ENCODE measurements around the gene RASEF. TPM values are rescaled to one million over a fixed set of nuclear protein-coding genes. Genes with fewer than 3 reads are reported as not detected.

Gene RASEF
- total RNA-seq, 4 donors from 2014 or later: 0.12 to 1.6 (median 0.65) TPM

DNA sequence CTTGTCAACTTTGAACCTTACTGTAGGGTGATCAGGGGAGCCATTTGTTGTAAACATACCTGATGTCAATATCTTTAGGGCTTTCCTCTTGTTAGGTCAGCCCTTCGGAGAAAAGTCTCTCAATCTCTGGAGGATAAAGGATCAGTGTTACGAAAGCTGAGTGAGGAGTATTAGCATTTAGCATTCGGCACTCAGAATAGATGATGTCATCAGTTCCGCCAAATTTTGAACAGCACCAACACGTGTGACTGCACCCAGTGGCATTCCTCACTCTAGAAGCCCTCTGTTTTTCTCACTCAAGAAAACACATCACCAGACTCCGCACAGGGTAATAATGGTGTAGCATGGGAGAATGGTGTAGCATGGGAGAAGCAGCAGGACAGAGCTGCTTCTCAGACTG, 87.8 kb downstream of the RASEF start:
- TF ChIP-seq, protein P1, sequence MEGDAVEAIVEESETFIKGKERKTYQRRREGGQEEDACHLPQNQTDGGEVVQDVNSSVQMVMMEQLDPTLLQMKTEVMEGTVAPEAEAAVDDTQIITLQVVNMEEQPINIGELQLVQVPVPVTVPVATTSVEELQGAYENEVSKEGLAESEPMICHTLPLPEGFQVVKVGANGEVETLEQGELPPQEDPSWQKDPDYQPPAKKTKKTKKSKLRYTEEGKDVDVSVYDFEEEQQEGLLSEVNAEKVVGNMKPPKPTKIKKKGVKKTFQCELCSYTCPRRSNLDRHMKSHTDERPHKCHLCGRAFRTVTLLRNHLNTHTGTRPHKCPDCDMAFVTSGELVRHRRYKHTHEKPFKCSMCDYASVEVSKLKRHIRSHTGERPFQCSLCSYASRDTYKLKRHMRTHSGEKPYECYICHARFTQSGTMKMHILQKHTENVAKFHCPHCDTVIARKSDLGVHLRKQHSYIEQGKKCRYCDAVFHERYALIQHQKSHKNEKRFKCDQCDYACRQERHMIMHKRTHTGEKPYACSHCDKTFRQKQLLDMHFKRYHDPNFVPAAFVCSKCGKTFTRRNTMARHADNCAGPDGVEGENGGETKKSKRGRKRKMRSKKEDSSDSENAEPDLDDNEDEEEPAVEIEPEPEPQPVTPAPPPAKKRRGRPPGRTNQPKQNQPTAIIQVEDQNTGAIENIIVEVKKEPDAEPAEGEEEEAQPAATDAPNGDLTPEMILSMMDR (IDR thresholded peaks at IDR 0.05): no peak
- ATAC-seq (ENCODE audit: low FRiP score): no peak

DNA sequence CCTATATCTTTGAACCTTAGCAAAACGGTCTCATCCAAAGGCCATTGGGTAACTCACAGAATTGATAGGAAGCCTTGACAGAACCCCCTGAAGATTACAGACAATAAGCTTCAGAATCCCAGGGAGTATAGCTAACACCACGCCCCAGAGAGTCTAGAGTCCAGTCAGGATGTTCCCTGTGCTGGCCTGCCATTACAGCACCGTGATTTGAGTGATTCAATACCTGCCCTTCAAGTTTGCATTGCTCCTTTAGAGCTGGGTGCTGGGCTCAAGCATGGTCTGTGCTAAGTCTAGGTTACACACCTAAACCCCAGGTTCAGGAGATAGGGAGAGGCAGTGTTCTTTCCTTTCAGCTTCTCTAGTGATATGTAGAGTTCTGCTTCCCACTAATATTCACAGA, 90.5 kb downstream of the RASEF start:
- TF ChIP-seq, protein P1 (IDR thresholded peaks at IDR 0.05): no peak
- ATAC-seq (ENCODE audit: low FRiP score): no peak
- DNase-seq (ENCODE audit: low spot score): no peak

More for the DNA sequence above, 87.8 kb downstream of the RASEF start:
- no peak for DNase-seq (ENCODE audit: low spot score)

DNA sequence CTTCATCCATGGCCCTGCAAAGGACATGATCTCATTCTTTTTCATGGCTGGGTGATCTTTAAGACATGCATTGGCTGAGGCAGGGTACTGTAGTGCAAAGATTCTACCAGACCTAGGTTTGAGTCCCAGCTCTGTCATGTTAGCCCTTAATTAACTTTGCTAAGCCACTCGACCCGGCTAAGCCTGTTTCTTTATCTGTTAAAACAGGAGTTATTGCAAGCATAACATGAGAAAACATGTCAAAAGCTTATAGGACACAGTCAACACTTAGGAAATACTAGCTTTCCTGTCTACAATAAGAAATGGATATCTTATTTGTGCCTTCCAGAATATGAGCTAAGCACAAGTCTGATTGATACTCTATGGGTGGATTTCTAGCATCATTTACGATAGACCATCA, 92.6 kb downstream of the RASEF start:
- no peak for DNase-seq (ENCODE audit: low spot score)
- TF ChIP-seq, protein P1 (IDR thresholded peaks at IDR 0.05): no peak
- ATAC-seq (ENCODE audit: low FRiP score): no peak

DNA sequence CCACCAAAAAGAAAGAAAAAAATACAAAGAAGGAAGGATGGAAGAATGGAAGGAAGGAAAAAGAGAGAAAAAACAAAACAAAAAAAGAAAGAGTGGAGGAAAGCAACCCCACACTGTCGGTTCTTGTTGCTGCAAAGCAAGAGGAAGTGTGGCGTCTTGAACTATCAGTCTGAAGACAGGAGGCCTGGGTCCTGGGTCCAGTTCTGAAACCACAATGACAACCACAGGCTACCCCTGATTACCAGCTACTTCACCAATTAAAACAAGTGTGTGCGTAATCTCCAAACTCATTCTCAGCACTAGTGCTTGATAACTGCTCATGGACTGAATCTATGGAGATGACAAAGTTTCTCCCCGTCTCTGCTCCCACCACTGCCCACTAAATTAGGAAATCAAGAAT, 93.7 kb downstream of the RASEF start:
- TF ChIP-seq, protein P1 (IDR thresholded peaks at IDR 0.05): no peak
- DNase-seq (ENCODE audit: low spot score) (no peak), ATAC-seq (ENCODE audit: low FRiP score) (no peak)

DNA sequence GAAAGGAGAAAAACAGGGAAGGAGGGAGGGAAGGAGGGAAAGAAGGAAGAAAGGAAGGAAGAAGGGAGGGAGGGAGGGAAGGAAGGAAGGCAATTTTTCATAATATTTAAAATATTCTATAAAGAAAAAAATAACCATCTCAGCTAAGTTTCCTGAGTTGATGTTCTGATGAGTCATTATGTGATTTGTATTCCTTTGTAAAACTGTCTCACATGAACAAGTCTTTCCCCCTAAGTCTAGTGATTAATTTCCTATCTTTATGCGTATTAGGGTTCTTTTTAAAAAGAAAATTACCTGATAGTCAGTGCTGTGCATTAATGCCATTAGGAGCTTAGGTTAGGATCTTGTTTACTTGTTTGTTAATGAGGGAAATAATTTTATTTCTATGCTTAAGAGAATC, 94.1 kb downstream of the RASEF start:
- TF ChIP-seq, protein P1 (IDR thresholded peaks at IDR 0.05): no peak
- no peak for ATAC-seq (ENCODE audit: low FRiP score)
- DNase-seq (ENCODE audit: low spot score): no peak

DNA sequence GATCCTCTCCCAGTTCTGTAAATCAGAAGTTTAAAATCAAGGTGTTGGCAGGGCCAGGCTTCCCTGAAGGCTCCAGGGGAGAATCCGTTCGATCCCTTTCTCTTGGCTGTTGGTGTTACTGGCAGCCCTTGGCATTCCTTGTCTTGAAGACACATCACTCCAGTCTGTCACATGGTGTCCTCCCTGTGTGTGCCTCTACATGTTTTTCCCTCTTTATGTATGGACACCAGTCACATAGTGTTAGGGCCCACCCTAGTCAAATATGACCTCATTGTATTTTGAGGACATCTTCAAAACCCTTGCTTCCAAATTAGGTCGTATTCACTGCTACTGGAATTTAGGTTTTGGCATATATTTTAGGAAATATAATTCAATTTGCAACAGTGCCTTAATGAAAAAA, 94.6 kb downstream of the RASEF start:
- ATAC-seq (ENCODE audit: low FRiP score) (no peak), DNase-seq (ENCODE audit: low spot score) (no peak)
- TF ChIP-seq, protein P1 (IDR thresholded peaks at IDR 0.05): no peak

DNA sequence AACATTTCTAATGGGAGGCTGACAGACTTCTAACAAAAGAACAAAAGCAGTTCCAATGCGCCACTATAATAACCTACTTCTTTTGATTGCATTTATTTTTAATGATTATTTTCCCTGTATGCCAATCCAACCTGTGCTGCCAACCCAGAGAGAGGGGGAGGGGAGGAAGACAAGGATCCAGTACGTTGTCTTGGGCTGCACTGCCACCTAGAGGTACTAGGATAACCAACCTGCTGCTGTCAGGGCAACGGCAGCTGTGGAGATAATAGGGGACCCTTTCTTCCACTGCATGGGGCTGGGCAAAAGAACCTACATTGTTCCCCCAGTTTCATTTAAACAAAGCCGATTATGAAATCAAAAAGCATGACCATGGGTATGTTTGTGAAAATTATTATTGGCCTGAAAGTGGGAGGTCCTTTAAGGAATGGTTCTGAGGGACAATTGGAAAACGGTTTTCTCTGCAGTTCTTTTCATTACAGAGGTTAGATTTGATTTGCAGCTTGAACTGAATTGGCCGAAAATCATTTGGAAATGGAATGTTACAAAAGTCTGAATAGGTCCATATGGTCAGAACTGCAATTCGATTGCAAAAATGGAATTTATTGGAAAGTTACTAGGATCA, 101.3 kb downstream of the RASEF start:
- no peak for DNase-seq (ENCODE audit: low spot score)
- TF ChIP-seq, protein P1 (IDR thresholded peaks at IDR 0.05): peak in 1 of 3 donors; percentile 32
- peak; percentile 59 for ATAC-seq (ENCODE audit: low FRiP score)

Measured in omental fat pad (tissue), 4 donors.